HG02943 (cell line): ENCODE results near the gene TXNRD1.
"Not testable (repeated sequence)": the region's sequence is repeated elsewhere in the genome, so short reads cannot be mapped to it uniquely, and the experiment has no call there.

Experiments used
- ATAC-seq: cut with Tn5 transposase; IDR thresholded peaks from one replicate; pipeline ENCODE4 v1.9.1; 2021; ENCODE audit warnings: mild to moderate bottlenecking, low read depth, moderate library complexity; ENCODE audit not compliant: unreplicated experiment

TXNRD1 gene

DNA sequence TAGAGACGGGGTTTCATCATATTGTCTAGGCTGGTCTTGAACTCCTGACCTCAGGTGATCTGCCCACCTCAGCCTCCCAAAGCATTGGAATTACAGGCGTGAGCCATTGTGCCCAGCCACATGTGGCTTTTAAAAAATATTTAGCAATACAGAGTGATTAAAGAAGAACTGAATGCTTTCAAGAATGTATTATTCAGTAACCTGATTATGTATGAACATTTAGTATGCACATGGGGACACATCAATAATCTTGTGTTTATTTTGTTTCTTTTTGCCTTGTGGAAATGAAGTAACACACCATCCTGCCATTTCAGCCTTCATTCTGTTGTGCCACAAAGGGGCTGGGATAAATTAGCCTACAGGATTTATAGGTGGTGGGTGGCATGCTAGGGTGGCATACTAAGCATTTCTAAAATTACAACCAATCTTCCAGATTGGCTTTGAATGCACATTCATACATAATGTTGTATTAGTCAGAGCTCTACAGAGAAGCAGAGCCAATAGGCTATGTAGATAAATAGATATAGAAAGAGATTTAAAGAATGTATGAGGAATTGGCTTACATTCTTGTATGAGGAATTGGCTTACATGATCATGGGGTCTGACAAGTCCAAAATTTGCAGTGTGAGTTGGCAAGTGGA lies 25.5 kb upstream of the TXNRD1 start:
- no peak for ATAC-seq

DNA sequence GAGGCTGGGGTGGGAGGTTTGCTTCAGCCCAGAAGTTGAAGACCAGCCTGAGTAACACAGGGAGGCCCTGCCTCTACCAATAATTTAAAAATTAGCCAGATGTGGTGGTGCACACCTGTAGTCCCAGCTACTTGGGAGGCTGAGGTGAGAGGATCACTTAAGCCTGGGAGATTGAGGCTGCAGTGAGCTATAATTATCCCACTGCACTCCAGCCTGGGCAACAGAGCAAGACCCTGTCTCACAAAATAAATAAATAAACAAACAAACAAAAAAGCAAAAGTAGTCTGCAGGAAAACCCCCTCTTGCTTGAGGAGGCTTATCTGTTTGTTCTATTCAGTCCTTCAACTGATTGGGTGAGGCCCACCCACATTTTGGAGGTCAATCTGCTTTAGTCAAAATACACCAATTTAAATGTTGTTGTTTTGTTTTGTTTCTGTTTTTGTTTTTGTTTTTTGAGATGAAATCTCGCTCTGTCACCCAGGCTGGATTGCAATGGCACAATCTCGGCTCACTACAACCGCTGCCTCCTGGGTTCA lies 24.9 kb upstream of the TXNRD1 start:
- ATAC-seq: no peak

DNA sequence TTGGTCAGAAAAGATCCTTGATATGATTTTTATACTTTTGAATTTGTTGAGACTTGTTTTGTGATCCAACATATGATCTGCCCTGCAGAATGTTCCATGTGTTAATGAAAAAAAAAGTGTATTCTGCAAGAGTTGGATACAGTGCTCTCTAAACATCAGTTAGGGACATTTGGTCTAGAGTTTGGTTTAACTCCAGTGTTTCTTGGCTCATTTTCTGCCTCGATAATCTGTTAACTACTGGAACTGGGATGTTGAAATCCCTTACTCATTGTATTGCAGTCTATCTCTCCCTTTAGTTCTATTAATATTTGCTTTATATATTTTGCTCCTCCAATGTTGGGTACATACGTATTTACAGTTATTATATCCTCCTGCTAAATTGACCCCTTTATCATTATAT lies 18.3 kb upstream of the TXNRD1 start:
- ATAC-seq: no peak

DNA sequence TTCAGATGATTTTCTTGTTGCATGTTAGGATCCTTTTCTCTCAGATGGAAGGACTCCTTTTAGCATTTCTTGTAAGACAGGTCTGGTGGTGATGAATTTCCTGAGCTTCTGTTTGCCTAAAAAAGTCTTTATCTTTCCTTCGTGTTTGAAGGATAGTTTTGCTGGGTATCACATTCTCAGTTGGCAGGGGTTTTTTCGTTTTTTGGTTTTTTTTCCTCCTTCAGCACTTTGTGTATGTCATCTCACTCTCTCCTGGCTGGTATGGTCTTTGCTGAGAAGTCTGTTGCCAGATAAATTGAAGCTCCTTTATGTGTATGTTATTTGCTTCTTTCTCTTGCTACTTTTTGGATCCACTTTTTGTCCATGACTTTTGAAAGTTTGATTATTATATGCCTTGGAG lies 15.6 kb upstream of the TXNRD1 start:
- ATAC-seq: no peak

DNA sequence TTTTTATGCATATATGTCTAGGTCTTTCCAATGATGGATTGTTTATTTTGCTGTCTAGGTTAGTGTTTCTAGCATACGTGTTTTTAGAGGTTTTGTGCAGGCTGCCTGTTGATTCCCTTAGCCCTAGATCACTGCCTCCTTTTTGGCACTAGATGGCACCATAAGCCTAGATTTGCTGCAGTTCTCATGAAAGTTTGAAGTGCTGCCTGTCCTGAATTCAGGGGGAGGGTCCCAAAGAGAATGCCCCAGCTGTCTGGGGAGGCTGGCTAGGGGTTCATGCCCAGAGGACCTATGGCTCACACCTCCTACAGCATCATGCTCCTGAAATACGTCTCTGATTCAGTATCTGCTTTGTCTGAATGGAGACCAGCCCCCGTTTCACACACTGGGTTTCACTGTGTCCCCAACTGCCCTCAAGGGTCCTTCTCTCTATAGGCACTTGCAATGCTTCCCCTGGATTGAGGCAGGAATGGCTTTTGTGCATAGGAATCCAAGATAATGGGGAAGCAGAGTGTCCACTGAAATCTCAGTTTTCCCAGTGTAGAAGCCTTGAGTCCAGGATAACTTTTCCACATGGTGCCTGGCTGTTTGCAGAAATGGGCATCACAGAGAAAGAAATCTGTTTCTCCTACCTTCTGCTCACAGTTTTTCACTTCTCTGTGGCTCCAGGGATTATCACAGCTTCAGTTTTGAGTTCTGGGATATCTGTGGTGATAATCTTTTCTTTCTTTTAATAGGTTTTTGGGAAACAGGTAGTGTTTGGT lies 14.2 kb upstream of the TXNRD1 start:
- ATAC-seq: no peak

DNA sequence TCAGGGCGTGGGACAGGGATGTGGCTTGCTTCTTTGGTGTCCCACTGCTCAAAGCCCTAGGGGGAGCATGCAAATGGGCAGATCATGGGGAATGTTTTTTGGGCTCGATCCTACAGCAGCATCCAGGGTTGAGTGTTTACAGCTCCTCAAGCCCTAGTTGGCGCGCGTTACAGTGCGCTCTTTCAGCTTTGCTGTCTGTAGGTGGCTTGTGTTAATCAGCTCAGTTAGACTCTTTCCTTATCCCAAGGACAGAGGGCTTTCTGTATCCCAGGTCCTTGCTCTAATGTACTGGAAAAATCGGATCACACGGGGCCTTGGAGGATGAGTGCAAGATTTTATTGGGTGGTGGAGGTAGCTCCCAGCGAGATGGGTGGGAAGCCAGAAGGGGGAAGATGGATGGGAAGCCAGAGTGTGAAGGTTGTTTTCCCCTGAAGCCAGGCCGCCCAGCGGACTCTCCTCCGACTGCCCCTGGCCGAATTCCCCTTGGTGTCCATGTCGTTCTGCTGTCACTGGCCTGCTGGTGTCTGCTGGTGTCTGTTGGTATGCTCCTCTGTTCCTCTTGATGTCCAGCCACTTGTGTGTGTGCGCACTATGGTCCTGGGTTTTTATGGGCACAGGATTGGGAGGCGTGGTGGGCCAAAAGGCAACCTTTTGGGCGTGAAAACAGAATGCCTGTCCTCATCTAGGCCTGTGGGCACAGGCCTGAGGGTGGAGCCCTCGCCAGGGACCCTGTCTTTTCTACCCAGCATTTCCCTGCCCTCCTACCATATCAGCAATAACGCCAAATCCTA lies 10.7 kb upstream of the TXNRD1 start:
- ATAC-seq: no peak

DNA sequence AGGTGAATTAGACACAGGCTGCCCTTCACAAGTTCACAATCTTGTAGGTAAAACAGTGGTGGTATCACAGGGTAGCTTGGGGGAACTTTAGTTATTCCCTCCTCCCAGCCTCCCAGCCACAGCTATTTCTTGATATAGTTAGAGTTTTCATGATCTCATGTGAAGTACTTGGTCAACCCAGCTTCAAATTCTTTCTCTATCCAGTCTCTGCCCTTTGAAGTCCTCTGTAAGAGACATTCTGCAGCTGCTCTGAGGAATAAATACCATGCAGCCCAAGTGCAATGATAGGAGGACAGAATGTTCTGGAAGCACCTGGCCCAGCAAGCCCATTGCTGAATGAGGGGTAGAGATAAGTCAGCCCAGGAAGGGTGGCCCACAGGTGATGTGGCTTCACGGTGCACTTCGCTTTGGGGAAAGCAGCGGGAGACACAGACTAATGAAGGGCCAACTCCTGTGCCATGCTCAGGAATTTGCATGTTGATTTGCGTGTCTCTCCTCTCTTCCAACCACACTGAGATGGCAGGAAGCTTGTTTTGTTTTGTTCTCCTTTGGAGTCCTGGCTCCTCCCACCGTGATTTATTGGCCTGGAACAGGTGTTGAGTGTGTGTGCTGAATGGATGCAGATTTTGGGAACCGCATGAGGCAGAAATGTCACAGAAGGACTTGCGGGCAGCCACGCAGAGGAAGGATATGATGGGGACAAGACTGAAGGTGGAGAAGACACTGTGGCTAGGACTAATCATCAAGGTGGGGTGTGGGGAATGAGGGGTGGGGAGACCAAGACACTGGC lies 8.0 kb upstream of the TXNRD1 start:
- no peak for ATAC-seq

DNA sequence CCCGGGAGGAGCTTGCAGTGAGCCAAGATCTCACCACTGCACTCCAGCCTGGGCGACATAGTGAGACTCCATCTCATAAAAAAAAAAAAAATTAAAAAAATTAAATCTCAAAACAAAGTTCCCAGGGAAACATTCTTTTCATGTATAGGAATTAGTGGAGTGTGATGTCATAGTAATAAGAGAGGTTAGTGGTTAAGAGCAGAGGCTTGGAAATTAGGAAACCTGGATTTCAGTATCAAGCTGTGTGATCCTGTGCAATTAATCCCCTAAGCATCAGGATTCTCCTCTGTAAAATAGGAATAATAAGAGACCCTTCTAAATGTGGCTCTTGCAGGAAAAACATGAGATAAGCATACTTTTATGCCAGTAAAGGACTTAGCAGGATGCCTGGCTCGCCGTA lies 3.1 kb upstream of the TXNRD1 start:
- no peak for ATAC-seq

DNA sequence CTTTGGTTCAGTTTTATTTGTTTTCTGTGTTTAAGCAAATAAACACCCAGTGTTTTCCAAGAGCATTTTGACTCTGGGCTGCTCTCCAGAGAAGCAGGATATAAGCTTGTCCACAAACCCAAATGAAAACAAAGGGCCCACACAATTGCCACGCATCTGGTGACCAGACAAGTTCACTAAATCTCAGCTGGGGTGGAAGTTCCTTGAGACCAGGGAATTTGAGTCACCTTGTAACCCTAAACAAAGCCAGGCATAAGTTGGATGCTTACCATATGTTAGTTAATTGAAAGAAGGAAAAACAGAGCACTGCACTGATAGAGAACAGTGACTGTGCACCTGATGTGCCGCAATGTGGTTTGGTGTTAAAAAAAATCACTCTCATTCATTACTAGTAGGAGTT lies 1.6 kb upstream of the TXNRD1 start:
- no peak for ATAC-seq

DNA sequence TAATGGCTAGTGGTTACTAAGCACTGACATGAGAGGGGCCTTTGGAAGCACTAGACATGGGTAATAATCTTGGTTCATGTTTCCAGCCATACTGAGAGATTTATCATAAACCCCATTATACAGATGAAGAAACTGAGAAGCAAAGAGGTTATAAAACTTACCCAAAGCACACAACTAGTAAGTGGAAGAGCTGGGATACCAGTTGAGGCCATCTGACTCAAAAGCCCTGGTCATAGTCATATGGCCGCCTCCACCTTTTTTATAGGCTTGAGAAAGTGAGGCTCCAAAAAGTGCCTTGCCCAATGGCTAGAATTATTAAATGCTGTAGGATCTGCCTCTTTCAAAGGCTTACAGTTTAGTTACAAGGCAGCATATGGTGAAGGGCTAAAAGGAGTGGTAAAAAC lies 944 bp downstream of the TXNRD1 start:
- no peak for ATAC-seq

DNA sequence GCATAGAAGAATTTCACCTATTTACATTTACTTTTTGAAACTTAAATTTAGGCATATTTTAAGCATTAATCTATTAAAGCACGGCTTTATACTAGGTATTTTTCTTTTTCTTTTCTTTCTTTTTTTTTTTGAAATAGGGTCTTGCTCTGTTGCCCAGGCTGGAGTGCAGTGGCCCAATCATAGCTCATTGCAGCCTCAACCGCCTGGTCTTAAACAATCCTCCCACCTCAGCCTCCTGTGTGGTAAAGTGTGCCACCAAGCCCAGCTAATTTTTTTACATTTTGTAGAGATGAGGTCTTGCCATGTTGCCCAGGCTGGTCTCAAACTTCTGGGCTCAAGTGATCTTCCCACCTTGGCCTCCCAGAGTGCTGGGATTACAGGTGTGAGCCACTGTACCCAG lies 2.9 kb downstream of the TXNRD1 start:
- ATAC-seq: not testable (repeated sequence)

DNA sequence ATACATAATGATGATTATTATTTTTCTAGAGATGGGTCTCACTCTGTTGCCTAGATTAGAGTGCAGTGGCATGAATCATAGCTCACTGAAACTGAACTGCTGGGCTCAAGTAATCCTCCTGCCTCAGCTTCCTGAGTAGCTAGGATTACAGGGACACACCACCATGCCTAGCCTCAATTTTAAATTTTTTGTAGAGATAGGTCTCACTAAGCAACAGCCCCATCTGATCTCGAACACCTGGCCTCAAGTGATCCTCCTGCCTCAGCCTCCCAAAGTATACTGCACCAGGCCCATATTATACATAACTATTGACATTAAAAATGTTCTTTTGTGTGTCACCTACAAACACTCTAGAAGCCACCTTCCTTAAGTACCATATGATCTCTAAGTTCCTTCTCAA lies 3.4 kb downstream of the TXNRD1 start:
- no peak for ATAC-seq

DNA sequence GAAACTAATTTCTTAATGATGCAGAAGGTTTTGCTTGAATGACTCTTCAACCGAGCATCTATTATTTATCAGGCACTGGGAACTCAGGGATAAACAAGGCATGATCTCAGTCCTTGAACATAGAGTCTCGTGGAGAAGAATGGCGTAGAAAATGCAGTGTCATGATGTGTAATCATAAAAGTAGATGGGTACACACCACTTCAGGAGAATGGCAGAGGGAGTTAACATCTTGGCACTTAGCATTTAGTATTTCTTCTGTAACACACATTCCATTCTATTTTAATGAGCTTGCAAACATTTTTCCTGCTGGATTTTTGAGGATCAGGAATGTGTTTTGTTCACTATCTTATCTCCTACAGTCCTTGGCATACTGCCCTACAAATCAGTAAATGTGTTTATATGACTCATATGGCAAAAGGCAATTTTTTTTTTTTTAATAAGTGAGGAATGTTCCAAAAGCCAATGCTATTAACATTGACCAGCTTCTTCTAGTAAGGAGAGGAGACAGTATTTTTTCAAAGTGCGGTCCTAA lies 3.8 kb downstream of the TXNRD1 start:
- no peak for ATAC-seq

DNA sequence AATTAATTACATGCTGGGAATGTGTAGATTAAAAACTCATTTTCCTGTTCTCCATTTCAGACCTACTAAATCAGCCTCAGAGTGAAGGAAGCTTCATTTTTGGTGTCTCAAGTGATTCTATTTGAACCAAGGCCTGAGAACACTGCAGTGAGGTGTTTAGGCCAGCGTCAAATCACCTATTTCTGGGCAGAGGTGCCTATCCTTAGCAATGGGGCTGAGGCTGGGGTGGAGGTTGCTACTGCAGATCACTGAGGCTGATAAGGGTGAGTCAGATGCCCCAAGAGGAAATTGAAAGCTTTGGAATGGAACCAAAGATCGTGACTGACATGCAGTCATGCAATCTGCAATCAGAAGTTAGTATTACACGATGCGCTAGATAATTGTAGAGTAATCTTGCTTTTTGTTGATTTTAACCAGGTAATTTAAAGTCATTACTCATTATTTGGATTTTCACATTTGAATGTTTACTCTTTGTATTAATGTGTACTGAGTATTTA lies 4.4 kb downstream of the TXNRD1 start:
- ATAC-seq: no peak

DNA sequence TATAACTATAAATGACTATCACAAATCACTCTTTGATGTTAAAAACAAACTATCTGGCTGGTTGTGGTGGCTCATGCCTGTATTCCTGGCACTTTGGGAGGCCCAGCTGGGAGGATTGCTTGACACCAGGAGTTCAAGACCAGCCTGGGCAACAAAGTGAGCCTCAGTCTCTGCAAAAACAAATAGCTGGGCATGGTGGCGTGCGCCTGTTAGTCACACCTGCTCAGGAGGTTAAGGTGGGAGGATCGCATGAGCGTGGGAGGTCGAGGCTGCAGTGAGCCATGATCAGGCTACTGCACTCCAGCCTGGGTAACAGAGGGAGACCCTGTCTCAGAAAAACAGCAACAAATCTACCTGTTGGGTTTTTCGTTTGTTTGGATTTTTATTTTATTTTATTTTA lies 5.4 kb downstream of the TXNRD1 start:
- ATAC-seq: no peak

DNA sequence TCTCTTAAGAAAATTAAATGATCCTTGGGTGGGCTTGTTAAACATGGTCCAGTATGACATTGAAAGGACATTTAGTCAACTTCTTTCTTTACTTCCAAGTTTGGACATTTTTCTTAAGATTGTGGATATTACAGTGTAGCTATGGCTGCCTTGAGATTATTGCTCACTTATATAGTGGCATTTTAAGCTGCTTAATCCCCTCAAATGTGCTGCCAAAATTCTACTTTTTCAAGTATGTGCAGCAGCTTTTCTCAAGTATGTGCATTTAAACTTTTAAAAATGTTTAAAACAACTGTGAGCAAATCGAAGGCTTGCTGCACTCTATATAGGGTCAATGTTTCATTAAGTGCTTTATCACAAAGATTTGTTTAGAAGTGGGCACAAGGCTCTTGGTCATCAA lies 7.4 kb downstream of the TXNRD1 start:
- ATAC-seq: no peak

DNA sequence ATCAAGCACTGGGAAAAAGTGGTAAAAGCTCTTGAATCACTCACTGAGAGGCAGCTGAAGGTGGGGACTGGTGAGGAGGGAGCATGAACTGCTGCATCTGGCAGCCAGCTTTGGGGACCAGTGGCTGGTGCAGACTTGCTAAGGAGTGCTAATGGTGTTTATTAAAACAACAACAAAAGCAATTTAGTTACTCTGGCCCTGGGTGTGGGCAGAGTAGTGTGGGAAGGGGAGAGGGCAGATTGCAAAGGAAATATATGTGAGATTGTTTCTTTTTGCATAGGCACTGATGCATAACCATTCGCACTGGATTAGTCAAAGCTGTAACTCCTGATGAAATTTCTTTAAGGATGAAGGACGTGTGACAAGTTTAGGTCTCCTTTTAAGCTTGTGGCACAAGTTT lies 8.1 kb downstream of the TXNRD1 start:
- ATAC-seq: no peak

DNA sequence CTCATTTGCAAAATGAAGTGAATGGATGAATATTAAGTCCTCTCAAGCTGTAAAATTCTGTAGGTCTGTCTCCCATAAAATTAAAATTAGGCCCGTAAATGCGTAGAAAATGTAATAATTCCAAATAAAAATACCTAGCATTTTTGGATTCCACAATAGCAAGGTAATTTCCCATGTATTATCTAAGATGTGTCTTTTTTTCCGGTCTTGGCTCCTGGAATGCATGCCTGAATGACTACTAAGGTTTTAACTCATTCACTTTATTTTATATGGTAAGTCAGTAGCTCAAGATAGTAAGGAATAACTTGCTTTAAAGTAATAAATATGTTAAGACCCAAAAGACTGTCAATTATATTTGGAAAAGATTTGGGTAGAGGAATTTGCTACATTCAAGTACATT lies 11.1 kb downstream of the TXNRD1 start:
- ATAC-seq: no peak

DNA sequence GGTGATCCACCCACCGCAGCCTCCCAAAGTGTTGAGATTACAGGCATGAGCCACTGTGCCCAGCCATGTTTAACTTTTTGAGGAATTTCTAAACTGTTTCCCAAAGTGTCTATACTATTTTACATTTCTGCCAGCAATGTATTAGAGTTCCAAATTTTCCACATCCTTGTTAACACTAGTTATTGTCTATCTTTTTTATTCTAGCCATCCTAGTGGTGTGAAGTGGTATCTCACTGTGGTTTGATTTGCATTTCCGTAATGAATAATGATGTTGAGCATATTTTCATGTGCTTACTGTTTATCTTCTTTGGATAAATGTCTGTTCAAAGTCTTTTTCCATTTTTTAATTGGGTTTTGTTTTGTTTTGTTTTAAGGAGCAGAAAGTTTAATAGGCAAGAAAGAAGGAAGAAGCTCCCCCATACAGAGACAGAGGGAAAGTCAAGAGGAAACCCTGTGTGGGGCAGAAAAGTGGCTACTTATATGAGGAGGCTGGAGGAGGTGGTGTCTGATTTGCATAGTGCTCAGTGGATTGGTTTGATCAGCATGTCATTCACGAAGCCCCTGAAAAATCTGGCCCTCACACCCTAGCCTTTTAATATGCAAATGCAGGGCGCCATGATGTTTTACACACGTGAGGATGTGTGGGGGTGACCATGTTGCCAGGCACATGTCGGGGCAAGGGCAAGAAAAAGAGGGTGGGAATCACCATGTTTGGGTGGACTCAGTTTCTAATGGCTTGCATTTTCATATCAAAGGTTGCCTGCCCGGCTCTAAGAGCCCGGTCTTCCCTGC lies 14.9 kb downstream of the TXNRD1 start:
- no peak for ATAC-seq
